SW480 (cell line): ENCODE measurements around the gene LPCAT1.
"Not testable (repeated sequence)": the region's sequence is repeated elsewhere in the genome, so short reads cannot be mapped to it uniquely, and the experiment has no call there.

Source experiments
- DNase-seq: peaks from one replicate; pipeline ENCODE4 v3.0.0-alpha.2; 2016; ENCODE audit warnings: low spot score

LPCAT1 gene

GRCh38 chr5:1509346-1510085, 14.2 kb downstream of the LPCAT1 start:
- DNase-seq, result no peak

GRCh38 chr5:1508659-1509290, 15.0 kb downstream of the LPCAT1 start:
- no peak for DNase-seq

GRCh38 chr5:1507961-1508658, 15.7 kb downstream of the LPCAT1 start:
- DNase-seq, result no peak

- no peak for DNase-seq
Observed at GRCh38 chr5:1507457-1507856, 16.3 kb downstream of the LPCAT1 start.

GRCh38 chr5:1507014-1507375, 16.8 kb downstream of the LPCAT1 start:
- no peak for DNase-seq

GRCh38 chr5:1506242-1507013, 17.3 kb downstream of the LPCAT1 start:
- DNase-seq, result no peak

GRCh38 chr5:1505506-1506241, 18.1 kb downstream of the LPCAT1 start:
- no peak for DNase-seq

- DNase-seq, result not testable (repeated sequence)
Observed at GRCh38 chr5:1505089-1505488, 18.7 kb downstream of the LPCAT1 start.

- DNase-seq, result no peak
Observed at GRCh38 chr5:1504617-1505016, 19.1 kb downstream of the LPCAT1 start.

GRCh38 chr5:1504069-1504595, 19.6 kb downstream of the LPCAT1 start:
- DNase-seq, result no peak

- DNase-seq, result no peak
Observed at GRCh38 chr5:1503241-1504068, 20.3 kb downstream of the LPCAT1 start.

GRCh38 chr5:1502737-1503120, 21.0 kb downstream of the LPCAT1 start:
- no peak for DNase-seq

- no peak for DNase-seq
Observed at GRCh38 chr5:1502046-1502736, 21.6 kb downstream of the LPCAT1 start.

GRCh38 chr5:1501372-1502045, 22.3 kb downstream of the LPCAT1 start:
- DNase-seq, result no peak

- no peak for DNase-seq
Observed at GRCh38 chr5:1500411-1501091, 23.2 kb downstream of the LPCAT1 start.

- no peak for DNase-seq
Observed at GRCh38 chr5:1499851-1500250, 23.9 kb downstream of the LPCAT1 start.

- no peak for DNase-seq
Observed at GRCh38 chr5:1498623-1499416, 24.9 kb downstream of the LPCAT1 start.
